Measurements from ENCODE around the gene UBE2D2.
"Not testable (repeated sequence)": the region's sequence is repeated elsewhere in the genome, so short reads cannot be mapped to it uniquely, and the experiment has no call there.

UBE2D2 gene

DNA sequence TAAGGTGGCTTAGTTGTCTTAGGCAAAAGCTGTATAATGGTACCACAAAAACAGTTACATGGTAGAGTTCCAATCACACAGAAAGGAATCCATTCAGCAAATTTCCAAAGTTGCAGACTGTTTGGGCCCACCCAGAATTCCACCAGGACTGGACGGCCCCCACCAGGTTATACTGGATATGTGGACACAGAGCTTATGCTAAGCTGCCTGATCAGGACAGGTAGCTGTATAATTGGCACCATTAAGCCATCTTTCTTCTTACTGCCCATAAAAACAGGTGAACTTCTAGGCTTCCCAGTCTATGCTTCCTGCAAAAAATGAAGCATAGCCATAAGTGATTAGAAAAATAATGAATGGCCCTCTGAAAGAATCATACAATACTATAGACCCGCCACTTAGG is 31.1 kb upstream of the UBE2D2 start:
- not testable (repeated sequence) for H2BK15ac ChIP-seq (ENCODE audit: low read length); H3K23ac ChIP-seq (ENCODE audit: low read depth, low read length, poor library complexity); H3K14ac ChIP-seq (ENCODE audit: low read length); H4K8ac ChIP-seq (ENCODE audit: low read depth, low read length); H3K27ac ChIP-seq (replicated peaks; ENCODE audit: low read length); H3K4me3 ChIP-seq (ENCODE audit: low read length in 2 of 2); H3K79me1 ChIP-seq (ENCODE audit: low read depth, low read length); H3K27me3 ChIP-seq (ENCODE audit: control insufficient read depth in 3 of 3, insufficient read depth in 3 of 3, low read depth in 1 of 3, low read length in 3 of 3); H2BK5ac ChIP-seq (ENCODE audit: low read length); H2AK5ac ChIP-seq (ENCODE audit: low read depth, low read length); H2BK12ac ChIP-seq (ENCODE audit: low read length); H2AFZ ChIP-seq (ENCODE audit: low read length); H3K9ac ChIP-seq (ENCODE audit: low read depth, low read length, poor library complexity); H3K4ac ChIP-seq (ENCODE audit: low read length); DNase-seq (ENCODE audit: low spot score); H3K36me3 ChIP-seq (replicated peaks in 1 of 2; ENCODE audit: control insufficient read depth in 2 of 2, insufficient read depth in 2 of 2, low read length in 2 of 2); H3K9me3 ChIP-seq (replicated peaks in 1 of 2; ENCODE audit: control insufficient read depth in 2 of 2, insufficient read depth in 1 of 2, low read depth in 1 of 2, low read length in 2 of 2); H2BK120ac ChIP-seq (ENCODE audit: low read depth, low read length); H4K91ac ChIP-seq (ENCODE audit: low read depth, low read length, poor library complexity); H3K4me2 ChIP-seq (ENCODE audit: insufficient read depth, low read length, poor library complexity, severe bottlenecking); H3K18ac ChIP-seq (ENCODE audit: low read length)
- WGBS, 2 donors (ENCODE audit: extremely low coverage in 2 of 2, insufficient read length in 2 of 2, insufficient replicate concordance in 1 of 2), result no CpG with 5 or more reads among the region's 2 CpGs
- H3K4me1 ChIP-seq (ENCODE audit: control insufficient read depth in 2 of 2, insufficient read depth in 1 of 2, low read depth in 1 of 2, low read length in 2 of 2), result peaks cover 1 to 10% of the 10 kb centered on the region in 2 donors

DNA sequence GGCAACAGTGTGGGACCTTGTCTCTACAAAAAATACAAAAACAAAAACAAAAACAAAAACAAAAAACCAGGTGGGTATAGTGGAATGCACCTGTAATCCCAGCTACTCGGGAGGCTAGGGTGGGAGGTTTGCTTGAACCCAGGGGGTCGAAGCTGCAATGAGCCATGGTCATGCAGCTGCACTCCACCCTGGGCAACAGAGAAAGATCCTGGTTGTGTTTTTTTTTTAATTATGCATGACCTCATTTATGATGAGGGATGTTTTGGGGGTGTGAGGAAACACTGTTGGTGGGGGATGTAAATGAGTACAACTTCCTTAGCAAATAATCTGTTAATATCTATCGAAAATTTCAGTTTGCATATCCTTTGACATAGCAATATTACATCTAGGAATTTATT is 29.4 kb upstream of the UBE2D2 start:
- whole genome bisulfite sequencing, 2 donors (ENCODE audit: extremely low coverage in 2 of 2, insufficient read length in 2 of 2, insufficient replicate concordance in 1 of 2), result no CpG with 5 or more reads among the region's 3 CpGs
- Histone ChIP-seq H2BK15ac (ENCODE audit: low read length) (no peak overlapping the region), H3K9me3 (replicated peaks in 1 of 2; ENCODE audit: control insufficient read depth in 2 of 2, insufficient read depth in 1 of 2, low read depth in 1 of 2, low read length in 2 of 2) (no peaks in the 10 kb centered on the region), H2AK5ac (ENCODE audit: low read depth, low read length) (no peak overlapping the region), H3K27me3 (ENCODE audit: control insufficient read depth in 3 of 3, insufficient read depth in 3 of 3, low read depth in 1 of 3, low read length in 3 of 3) (no peaks in the 10 kb centered on the region), H3K27ac (replicated peaks; ENCODE audit: low read length) (no peak overlapping the region), H2BK5ac (ENCODE audit: low read length) (no peak overlapping the region), H3K23ac (ENCODE audit: low read depth, low read length, poor library complexity) (no peak overlapping the region), H2BK120ac (ENCODE audit: low read depth, low read length) (no peak overlapping the region), H3K36me3 (replicated peaks in 1 of 2; ENCODE audit: control insufficient read depth in 2 of 2, insufficient read depth in 2 of 2, low read length in 2 of 2) (no peaks in the 10 kb centered on the region), H3K4me1 (ENCODE audit: control insufficient read depth in 2 of 2, insufficient read depth in 1 of 2, low read depth in 1 of 2, low read length in 2 of 2) (peaks cover 0 to 6% of the 10 kb centered on the region in 2 donors), H3K4me2 (ENCODE audit: insufficient read depth, low read length, poor library complexity, severe bottlenecking) (no peak overlapping the region), H3K4ac (ENCODE audit: low read length) (no peak overlapping the region), H2AFZ (ENCODE audit: low read length) (peak overlapping the region; percentile 57), H3K18ac (ENCODE audit: low read length) (no peak overlapping the region), H3K4me3 (ENCODE audit: low read length in 2 of 2) (peak overlapping the region in 1 of 2 donors; percentile 33), H3K79me1 (ENCODE audit: low read depth, low read length) (no peaks in the 10 kb centered on the region), H3K9ac (ENCODE audit: low read depth, low read length, poor library complexity) (no peak overlapping the region), H4K91ac (ENCODE audit: low read depth, low read length, poor library complexity) (no peak overlapping the region), H2BK12ac (ENCODE audit: low read length) (no peak overlapping the region), H3K14ac (ENCODE audit: low read length) (no peak overlapping the region), H4K8ac (ENCODE audit: low read depth, low read length) (no peak overlapping the region)
- DNase-seq (ENCODE audit: low spot score), result no peak

DNA sequence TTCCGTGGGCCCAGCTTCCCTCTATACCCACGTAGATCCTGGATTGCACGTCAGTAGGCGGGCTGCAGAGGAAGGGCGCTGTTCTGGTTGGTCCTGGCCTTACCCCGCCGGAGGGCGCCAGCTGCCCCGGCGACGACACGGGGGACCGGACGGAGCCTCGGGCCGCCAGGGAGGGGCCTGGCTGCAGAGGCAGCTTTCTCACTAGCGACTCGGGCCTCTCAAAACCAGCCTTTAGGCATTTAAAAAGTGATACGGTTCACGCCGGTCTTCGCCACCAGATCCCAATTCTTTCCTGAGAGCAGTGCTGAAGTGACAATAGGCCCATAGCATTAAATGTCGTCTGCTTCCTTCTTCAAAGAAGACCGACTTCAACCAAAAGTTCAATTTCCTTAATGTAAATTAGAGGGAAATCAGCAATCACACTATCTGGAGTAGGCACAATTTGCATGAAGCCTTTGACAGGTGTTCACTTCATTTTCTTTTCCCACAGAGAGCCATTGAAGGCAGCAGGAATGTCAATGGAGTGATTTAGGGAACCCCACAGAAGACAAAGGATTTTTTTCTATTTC is 17.6 kb upstream of the UBE2D2 start:
- H2BK5ac ChIP-seq (ENCODE audit: low read length), result no peak overlapping the region
- peak overlapping the region; percentile 80 for H2AFZ ChIP-seq (ENCODE audit: low read length)
- no peak for DNase-seq (ENCODE audit: low spot score)
- H3K4me3 ChIP-seq (ENCODE audit: low read length in 2 of 2), result peak overlapping the region in 1 of 2 donors; percentile 14
- no peak overlapping the region for H4K8ac ChIP-seq (ENCODE audit: low read depth, low read length)
- no peaks in the 10 kb centered on the region for H3K27me3 ChIP-seq (ENCODE audit: control insufficient read depth in 3 of 3, insufficient read depth in 3 of 3, low read depth in 1 of 3, low read length in 3 of 3)
- no peak overlapping the region for H2BK120ac ChIP-seq (ENCODE audit: low read depth, low read length)
- no peak overlapping the region for H3K27ac ChIP-seq (replicated peaks; ENCODE audit: low read length)
- H3K79me1 ChIP-seq (ENCODE audit: low read depth, low read length), result no peaks in the 10 kb centered on the region
- no peak overlapping the region for H2AK5ac ChIP-seq (ENCODE audit: low read depth, low read length)
- H3K9me3 ChIP-seq (replicated peaks in 1 of 2; ENCODE audit: control insufficient read depth in 2 of 2, insufficient read depth in 1 of 2, low read depth in 1 of 2, low read length in 2 of 2), result peaks cover 0 to 5% of the 10 kb centered on the region in 2 donors
- no peak overlapping the region for H2BK15ac ChIP-seq (ENCODE audit: low read length)
- H3K18ac ChIP-seq (ENCODE audit: low read length), result no peak overlapping the region
- no peaks in the 10 kb centered on the region for H3K36me3 ChIP-seq (replicated peaks in 1 of 2; ENCODE audit: control insufficient read depth in 2 of 2, insufficient read depth in 2 of 2, low read length in 2 of 2)
- H3K23ac ChIP-seq (ENCODE audit: low read depth, low read length, poor library complexity), result no peak overlapping the region
- H3K4me1 ChIP-seq (ENCODE audit: control insufficient read depth in 2 of 2, insufficient read depth in 1 of 2, low read depth in 1 of 2, low read length in 2 of 2), result peaks cover 2 to 3% of the 10 kb centered on the region in 2 donors
- no peak overlapping the region for H3K14ac ChIP-seq (ENCODE audit: low read length)
- no CpG with 5 or more reads among the region's 24 CpGs for WGBS, 2 donors (ENCODE audit: extremely low coverage in 2 of 2, insufficient read length in 2 of 2, insufficient replicate concordance in 1 of 2)
- no peak overlapping the region for H3K4ac ChIP-seq (ENCODE audit: low read length)
- no peak overlapping the region for H3K9ac ChIP-seq (ENCODE audit: low read depth, low read length, poor library complexity)
- H3K4me2 ChIP-seq (ENCODE audit: insufficient read depth, low read length, poor library complexity, severe bottlenecking), result peak overlapping the region; percentile 23
- no peak overlapping the region for H4K91ac ChIP-seq (ENCODE audit: low read depth, low read length, poor library complexity)
- H2BK12ac ChIP-seq (ENCODE audit: low read length), result no peak overlapping the region

DNA sequence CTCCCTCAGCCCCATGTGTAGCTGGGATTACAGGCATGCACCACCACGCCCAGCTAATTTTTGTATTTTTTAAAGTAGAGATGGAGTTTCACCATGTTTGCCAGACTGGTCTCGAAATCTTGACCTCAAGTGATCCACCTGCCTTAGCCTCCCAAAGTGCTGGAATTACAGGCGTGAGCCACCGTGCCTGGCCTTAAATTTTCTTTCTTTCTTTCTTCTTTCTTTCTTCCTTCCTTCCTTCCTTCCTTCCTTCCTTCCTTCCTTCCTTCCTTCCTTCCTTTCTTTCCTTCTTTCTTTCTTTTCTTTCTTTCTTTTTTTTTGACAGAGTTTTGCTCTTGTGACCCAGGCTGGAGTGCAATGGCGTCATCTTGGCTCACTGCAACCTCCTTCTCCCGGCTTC is 14.5 kb upstream of the UBE2D2 start:
- not testable (repeated sequence) for H3K4me1 ChIP-seq (ENCODE audit: control insufficient read depth in 2 of 2, insufficient read depth in 1 of 2, low read depth in 1 of 2, low read length in 2 of 2); H2AFZ ChIP-seq (ENCODE audit: low read length); H3K23ac ChIP-seq (ENCODE audit: low read depth, low read length, poor library complexity); H3K4me3 ChIP-seq (ENCODE audit: low read length in 2 of 2); H2BK15ac ChIP-seq (ENCODE audit: low read length); H3K36me3 ChIP-seq (replicated peaks in 1 of 2; ENCODE audit: control insufficient read depth in 2 of 2, insufficient read depth in 2 of 2, low read length in 2 of 2); H3K9me3 ChIP-seq (replicated peaks in 1 of 2; ENCODE audit: control insufficient read depth in 2 of 2, insufficient read depth in 1 of 2, low read depth in 1 of 2, low read length in 2 of 2); H3K79me1 ChIP-seq (ENCODE audit: low read depth, low read length); H3K14ac ChIP-seq (ENCODE audit: low read length); H3K27me3 ChIP-seq (ENCODE audit: control insufficient read depth in 3 of 3, insufficient read depth in 3 of 3, low read depth in 1 of 3, low read length in 3 of 3); H2AK5ac ChIP-seq (ENCODE audit: low read depth, low read length); H4K8ac ChIP-seq (ENCODE audit: low read depth, low read length); DNase-seq (ENCODE audit: low spot score); H2BK120ac ChIP-seq (ENCODE audit: low read depth, low read length); H3K4ac ChIP-seq (ENCODE audit: low read length); H2BK5ac ChIP-seq (ENCODE audit: low read length); H3K4me2 ChIP-seq (ENCODE audit: insufficient read depth, low read length, poor library complexity, severe bottlenecking); H4K91ac ChIP-seq (ENCODE audit: low read depth, low read length, poor library complexity); H3K18ac ChIP-seq (ENCODE audit: low read length); H2BK12ac ChIP-seq (ENCODE audit: low read length); H3K27ac ChIP-seq (replicated peaks; ENCODE audit: low read length); H3K9ac ChIP-seq (ENCODE audit: low read depth, low read length, poor library complexity)
- no CpG with 5 or more reads among the region's 6 CpGs for WGBS, 2 donors (ENCODE audit: extremely low coverage in 2 of 2, insufficient read length in 2 of 2, insufficient replicate concordance in 1 of 2)

Measured in neuronal stem cell (in vitro differentiated cells).